ENCODE results near the gene PRPF39. TPM values are rescaled to one million over a fixed set of nuclear protein-coding genes. Genes with fewer than 3 reads are reported as not detected.

The PRPF39 gene
- total RNA-seq, 1 donor from 2014 or later = 46.7 TPM

DNA sequence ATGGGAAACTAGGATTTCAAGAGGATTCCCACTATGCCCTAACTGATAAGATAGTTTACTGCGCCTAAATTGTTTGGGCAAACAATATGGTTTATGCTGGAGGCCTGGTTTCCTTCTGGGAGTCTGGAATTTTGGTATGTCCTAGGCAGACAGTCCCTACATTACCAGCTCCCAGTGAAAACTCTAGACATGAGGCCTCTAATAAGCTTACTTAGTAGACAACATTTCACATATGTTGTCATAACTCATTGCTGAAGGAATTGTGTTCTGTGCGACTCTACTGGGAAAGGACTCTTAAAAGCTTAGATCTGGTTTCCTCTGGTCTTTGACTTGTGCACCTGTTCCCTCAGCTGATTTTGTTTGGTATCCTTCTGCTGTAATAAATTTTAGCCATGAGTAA lies 18.0 kb upstream of the PRPF39 start:
- no peaks in the 10 kb centered on the region for H3K36me3 Mint-ChIP-seq (ENCODE audit: unreplicated experiment)
- H3K4me3 Mint-ChIP-seq (ENCODE audit: unreplicated experiment) = no peak overlapping the region
- H3K27ac Mint-ChIP-seq (ENCODE audit: unreplicated experiment) = no peak overlapping the region
- no peaks in the 10 kb centered on the region for H3K4me1 Mint-ChIP-seq (ENCODE audit: low read depth, unreplicated experiment)
- no peak for TF ChIP-seq CTCF (IDR thresholded peaks at IDR 0.05; ENCODE audit: partially characterized antibody, unreplicated experiment)
- H3K9me3 Mint-ChIP-seq (ENCODE audit: unreplicated experiment) = no peaks in the 10 kb centered on the region
- H3K27me3 Mint-ChIP-seq (ENCODE audit: unreplicated experiment) = peaks cover 2% of the 10 kb centered on the region
- no peak for DNase-seq

GRCh38 chr14:45066667-45067066 lies 17.2 kb upstream of the PRPF39 start:
- Mint-ChIP-seq H3K27me3 (ENCODE audit: unreplicated experiment) (peaks cover 2% of the 10 kb centered on the region), H3K36me3 (ENCODE audit: unreplicated experiment) (no peaks in the 10 kb centered on the region), H3K4me1 (ENCODE audit: low read depth, unreplicated experiment) (no peaks in the 10 kb centered on the region), H3K9me3 (ENCODE audit: unreplicated experiment) (no peaks in the 10 kb centered on the region), H3K27ac (ENCODE audit: unreplicated experiment) (no peak overlapping the region), H3K4me3 (ENCODE audit: unreplicated experiment) (no peak overlapping the region)
- no peak for TF ChIP-seq CTCF (IDR thresholded peaks at IDR 0.05; ENCODE audit: partially characterized antibody, unreplicated experiment)
- no peak for DNase-seq

DNA sequence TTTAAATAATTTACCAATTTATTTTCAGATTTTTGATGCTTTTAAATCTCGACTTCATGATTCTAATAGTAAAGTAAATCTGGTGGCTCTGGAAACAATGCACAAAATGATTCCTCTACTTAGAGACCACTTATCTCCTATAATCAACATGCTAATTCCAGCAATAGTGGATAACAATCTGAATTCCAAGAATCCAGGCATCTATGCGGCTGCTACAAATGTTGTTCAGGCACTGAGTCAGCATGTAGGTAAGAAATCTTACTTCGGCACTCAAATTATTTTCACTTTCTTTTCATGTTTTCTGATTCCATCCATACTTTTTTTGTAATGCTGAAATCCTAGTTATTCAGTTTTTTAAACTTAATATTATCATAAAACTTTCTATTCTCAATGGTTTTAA lies 15.5 kb upstream of the PRPF39 start:
- no peak for TF ChIP-seq CTCF (IDR thresholded peaks at IDR 0.05; ENCODE audit: partially characterized antibody, unreplicated experiment)
- Mint-ChIP-seq H3K36me3 (ENCODE audit: unreplicated experiment) (no peaks in the 10 kb centered on the region), H3K9me3 (ENCODE audit: unreplicated experiment) (no peaks in the 10 kb centered on the region), H3K27me3 (ENCODE audit: unreplicated experiment) (peaks cover 2% of the 10 kb centered on the region), H3K27ac (ENCODE audit: unreplicated experiment) (no peak overlapping the region), H3K4me1 (ENCODE audit: low read depth, unreplicated experiment) (no peaks in the 10 kb centered on the region), H3K4me3 (ENCODE audit: unreplicated experiment) (no peak overlapping the region)
- DNase-seq = no peak

GRCh38 chr14:45070215-45070614 lies 13.7 kb upstream of the PRPF39 start:
- DNase-seq = no peak
- no peak overlapping the region for H3K27ac Mint-ChIP-seq (ENCODE audit: unreplicated experiment)
- no peak for TF ChIP-seq CTCF (IDR thresholded peaks at IDR 0.05; ENCODE audit: partially characterized antibody, unreplicated experiment)
- H3K36me3 Mint-ChIP-seq (ENCODE audit: unreplicated experiment) = no peaks in the 10 kb centered on the region
- H3K9me3 Mint-ChIP-seq (ENCODE audit: unreplicated experiment) = no peaks in the 10 kb centered on the region
- H3K27me3 Mint-ChIP-seq (ENCODE audit: unreplicated experiment) = peaks cover 2% of the 10 kb centered on the region
- no peaks in the 10 kb centered on the region for H3K4me1 Mint-ChIP-seq (ENCODE audit: low read depth, unreplicated experiment)
- no peak overlapping the region for H3K4me3 Mint-ChIP-seq (ENCODE audit: unreplicated experiment)

- Mint-ChIP-seq H3K36me3 (ENCODE audit: unreplicated experiment) (no peaks in the 10 kb centered on the region), H3K9me3 (ENCODE audit: unreplicated experiment) (no peaks in the 10 kb centered on the region), H3K27me3 (ENCODE audit: unreplicated experiment) (no peaks in the 10 kb centered on the region), H3K4me3 (ENCODE audit: unreplicated experiment) (no peak overlapping the region), H3K27ac (ENCODE audit: unreplicated experiment) (no peak overlapping the region), H3K4me1 (ENCODE audit: low read depth, unreplicated experiment) (no peaks in the 10 kb centered on the region)
- TF ChIP-seq CTCF (IDR thresholded peaks at IDR 0.05; ENCODE audit: partially characterized antibody, unreplicated experiment) = no peak
- no peak for DNase-seq
Measured at GRCh38 chr14:45072126-45072525, 11.8 kb upstream of the PRPF39 start.

Measured in glutamatergic neuron (in vitro differentiated cells).